NCI-H2081 (cell line): ENCODE data around the gene HORMAD1.
"Not testable (repeated sequence)": the region's sequence is repeated elsewhere in the genome, so short reads cannot be mapped to it uniquely, and the experiment has no call there.

ENCODE experiments used
- DNase-seq, 2 experiments: peaks; one replicate each; lab custom pipeline; 2025; lab: John Stamatoyannopoulos, UW

The HORMAD1 gene

DNA sequence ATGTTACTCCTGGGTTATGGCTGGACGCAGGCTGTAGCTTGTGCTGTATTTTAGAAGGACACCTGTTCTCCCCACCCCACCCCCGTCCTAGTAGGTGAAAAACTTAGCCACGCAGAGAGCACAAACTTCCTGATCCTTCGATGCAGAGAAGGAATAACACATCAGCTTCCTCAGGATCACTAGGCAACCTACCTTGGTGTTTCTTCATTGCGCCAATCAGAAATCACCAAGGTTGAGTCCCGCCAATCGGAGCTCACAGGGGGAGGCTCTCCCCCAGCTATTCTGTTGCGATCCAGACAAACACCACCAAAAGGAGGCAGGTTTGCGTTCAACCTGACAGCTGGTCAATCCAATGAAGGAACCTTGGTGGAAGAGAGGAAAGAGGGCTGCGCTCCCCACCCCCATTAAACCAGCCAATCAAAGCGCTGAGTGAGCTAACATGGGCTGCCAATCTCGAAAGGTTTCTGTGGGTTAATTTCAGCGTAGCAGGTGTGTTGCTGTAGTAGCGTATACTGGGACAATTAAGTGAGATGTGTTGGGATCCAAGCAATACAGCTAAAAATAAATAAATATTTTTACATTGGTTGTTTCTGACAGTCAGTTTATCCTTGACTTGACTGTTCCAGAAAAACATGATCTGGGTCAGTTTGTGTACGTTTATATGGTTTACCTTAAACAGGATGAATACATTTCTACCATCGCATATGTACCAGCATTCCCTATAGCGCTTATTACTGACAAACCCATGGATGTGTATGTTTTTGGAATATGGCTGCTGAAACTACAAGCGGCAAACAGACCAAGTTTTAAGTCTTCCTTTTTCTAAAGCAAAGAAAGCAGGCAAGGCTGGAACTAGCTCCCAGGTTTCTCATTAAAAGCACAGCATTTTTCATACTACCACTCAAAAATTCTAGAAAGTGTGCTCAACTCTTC, 23.4 kb downstream of the HORMAD1 start, which contains the start of gene GOLPH3L:
TSS of gene GOLPH3L (minus strand) at position 160 of the 933 bp plus-strand sequence. CDS start 2,316 bp downstream, outside the sequence.
- DNase-seq = peak; percentile 100

DNA sequence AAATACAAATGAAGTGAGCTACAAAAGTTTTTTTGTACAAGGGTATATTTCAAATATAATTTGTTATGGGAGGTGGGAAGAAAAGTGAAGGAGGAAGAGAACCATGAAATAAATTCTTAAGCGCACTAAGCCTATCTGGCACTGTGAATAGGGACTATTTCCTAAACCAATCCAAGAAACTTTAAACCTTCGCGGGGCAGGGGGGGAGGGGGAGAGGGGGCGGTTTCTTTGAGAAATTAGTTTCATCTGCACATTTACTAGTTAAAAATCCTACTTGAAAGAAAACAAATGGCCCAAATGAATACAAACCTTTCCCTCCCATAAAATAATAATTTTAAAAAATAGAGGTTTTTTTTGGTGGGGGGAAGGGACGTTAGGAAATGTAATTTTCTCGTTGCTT, 24.1 kb downstream of the HORMAD1 start:
- DNase-seq = no peak

GRCh38 chr1:150696162-150696561, 24.5 kb downstream of the HORMAD1 start:
- no peak for DNase-seq

DNA sequence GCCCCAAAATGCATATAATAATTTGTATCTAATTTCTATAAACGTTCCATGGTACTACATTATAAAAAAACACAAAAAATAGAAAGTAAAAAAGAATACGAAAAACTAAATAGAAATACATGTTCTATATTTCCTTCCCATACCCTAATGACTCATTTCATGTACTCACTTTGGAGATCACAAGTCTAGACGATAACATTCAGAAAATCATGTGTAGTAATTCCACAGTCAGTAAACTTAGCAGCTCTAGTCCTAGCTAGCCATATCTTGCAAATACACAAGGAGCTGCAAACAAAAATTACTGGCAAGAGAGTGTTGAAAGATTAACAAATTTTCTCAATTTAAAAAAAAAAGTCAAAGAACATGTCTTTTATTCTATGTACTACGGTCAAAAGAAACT, 25.1 kb downstream of the HORMAD1 start:
- no peak for DNase-seq

- DNase-seq = no peak
Measured at GRCh38 chr1:150692720-150693119, 28.0 kb downstream of the HORMAD1 start.

DNA sequence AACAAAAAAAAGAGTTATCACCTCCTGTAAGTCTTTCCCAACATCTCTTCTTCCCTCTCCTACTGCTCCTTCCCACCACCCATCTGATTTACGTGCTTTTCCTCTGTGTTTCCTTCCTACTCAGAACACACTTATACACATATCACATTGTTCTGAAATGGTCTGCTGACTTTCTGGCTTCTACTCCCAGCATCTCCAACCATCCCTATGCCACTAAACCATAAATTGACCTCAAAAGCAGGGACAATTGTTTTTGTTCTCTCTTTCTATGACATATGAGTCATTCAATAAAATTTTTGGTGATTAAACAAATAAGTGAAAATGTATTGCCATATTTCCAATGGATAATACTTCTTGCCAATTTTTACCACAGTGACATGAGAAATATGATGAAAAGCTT, 31.9 kb downstream of the HORMAD1 start:
- no peak for DNase-seq

- no peak for DNase-seq
Measured at GRCh38 chr1:150686275-150686674, 34.4 kb downstream of the HORMAD1 start.

GRCh38 chr1:150683914-150684313, 36.8 kb downstream of the HORMAD1 start:
- DNase-seq = no peak

- no peak for DNase-seq
Measured at GRCh38 chr1:150678988-150679387, 41.7 kb downstream of the HORMAD1 start.

GRCh38 chr1:150674881-150675280, 45.8 kb downstream of the HORMAD1 start:
- no peak for DNase-seq

- DNase-seq = no peak
Measured at GRCh38 chr1:150663321-150663720, 57.4 kb downstream of the HORMAD1 start.

GRCh38 chr1:150662811-150663210, 57.9 kb downstream of the HORMAD1 start:
- DNase-seq = no peak

- no peak for DNase-seq
Measured at GRCh38 chr1:150661156-150661555, 59.5 kb downstream of the HORMAD1 start.

DNA sequence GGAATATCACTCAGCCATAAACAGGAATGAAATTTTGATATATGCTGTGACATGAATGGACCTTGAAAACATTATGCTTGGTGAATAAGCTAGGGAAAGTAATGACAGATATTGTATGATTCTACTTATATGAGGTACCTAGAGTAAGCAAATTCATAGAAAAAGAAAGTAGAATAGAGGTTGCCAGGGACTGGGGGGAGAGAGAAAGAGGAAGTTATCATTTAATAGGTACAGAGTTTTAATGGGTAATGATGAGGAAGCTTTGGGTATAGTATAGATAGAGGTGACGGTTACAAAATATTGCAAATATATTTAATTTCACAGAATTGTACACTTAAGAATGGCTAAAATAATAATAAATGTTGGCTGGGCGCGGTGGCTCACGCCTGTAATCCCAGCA, 60.1 kb downstream of the HORMAD1 start:
- no peak for DNase-seq

GRCh38 chr1:150657064-150657463, 63.6 kb downstream of the HORMAD1 start:
- DNase-seq = not testable (repeated sequence)

DNA sequence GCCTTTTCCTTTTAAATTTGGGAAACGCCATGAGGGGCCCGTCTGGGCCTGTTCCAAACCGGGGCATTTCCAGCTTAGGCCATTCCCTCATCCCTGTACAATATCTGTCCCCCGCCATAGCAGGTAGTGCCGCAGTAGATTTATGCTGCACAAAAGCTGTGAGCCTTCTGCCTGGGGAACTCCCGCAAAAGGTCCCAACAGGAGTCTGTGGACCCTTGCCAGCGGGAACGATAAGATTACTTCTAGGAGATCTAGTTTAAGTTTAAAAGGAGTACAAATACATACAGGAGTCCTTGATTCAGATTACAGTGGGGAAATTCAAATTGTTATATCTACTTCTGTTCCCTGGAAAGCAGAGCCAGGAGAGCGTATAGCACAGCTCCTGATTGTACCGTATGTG, 66.1 kb downstream of the HORMAD1 start:
- DNase-seq = not testable (repeated sequence)

DNA sequence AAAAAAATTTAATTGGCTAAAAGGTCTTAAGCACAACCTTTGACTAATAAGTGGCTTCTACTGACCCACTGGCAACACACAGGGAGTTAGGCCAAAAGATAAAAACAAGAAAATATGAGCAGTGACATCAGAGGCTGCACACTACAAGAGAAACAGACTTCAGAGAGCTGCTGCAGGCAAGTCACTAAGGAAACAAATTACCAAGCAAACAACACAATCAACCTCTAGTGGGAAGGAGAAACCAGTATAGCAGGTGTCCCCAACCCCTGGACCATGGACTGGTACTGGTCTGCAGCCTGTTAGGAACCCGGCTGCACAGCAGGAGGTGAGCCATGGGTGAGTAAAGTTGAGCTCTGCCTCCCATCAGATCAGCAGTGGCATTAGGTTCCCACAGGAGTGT, 70.5 kb downstream of the HORMAD1 start:
- DNase-seq = peak in 1 of 2 experiments; percentile 58

GRCh38 chr1:150649441-150650075, 71.1 kb downstream of the HORMAD1 start:
- DNase-seq = no peak
